ENCODE results near the gene TTC7B. TPM values are rescaled to one million over a fixed set of nuclear protein-coding genes. Genes with fewer than 3 reads are reported as not detected.

Gene TTC7B
- total and polyA plus RNA-seq, 2 experiments from 2014 or later = 7.9 to 28.6 TPM

- H3K4me1 Mint-ChIP-seq = peaks cover 9% of the 10 kb centered on the region
- ATAC-seq (no peak), DNase-seq (ENCODE audit: low spot score) (no peak)
- no peak overlapping the region for H3K4me2 ChIP-seq
- H3K4me1 ChIP-seq (ENCODE audit: insufficient read depth) = peaks cover 6% of the 10 kb centered on the region; the same call in 1 of the 2 replicates
- H4K20me1 ChIP-seq (replicated peaks; ENCODE audit: insufficient read depth) = no peaks in the 10 kb centered on the region
- H3K9me3 Mint-ChIP-seq = no peaks in the 10 kb centered on the region
- H3K27me3 ChIP-seq (ENCODE audit: insufficient read depth) = no peaks in the 10 kb centered on the region
- no peaks in the 10 kb centered on the region for H3F3A ChIP-seq (replicated peaks; ENCODE audit: low read depth)
- no peak overlapping the region for H3K4me3 Mint-ChIP-seq
- no peaks in the 10 kb centered on the region for H3K36me3 ChIP-seq (ENCODE audit: insufficient read depth)
- no peaks in the 10 kb centered on the region for H3K36me3 Mint-ChIP-seq (ENCODE audit: low read depth)
- no peak overlapping the region for H3K4me3 ChIP-seq
- no peaks in the 10 kb centered on the region for H3K9me2 ChIP-seq (ENCODE audit: insufficient read depth)
- no peak overlapping the region for H3K27ac ChIP-seq (ENCODE audit: low read depth)
- H2AFZ ChIP-seq = no peak overlapping the region
- H3K27me3 Mint-ChIP-seq (ENCODE audit: insufficient read depth, low read depth, poor library complexity) = peaks cover 7% of the 10 kb centered on the region
- no peaks in the 10 kb centered on the region for H3K79me2 ChIP-seq (replicated peaks; ENCODE audit: insufficient read depth)
- no peak overlapping the region for H3K27ac Mint-ChIP-seq
- TF ChIP-seq EZH2phosphoT487 (IDR thresholded peaks at IDR 0.05; ENCODE audit: unreplicated experiment) = no peak
- TF ChIP-seq ZNF114 (CRISPR knock-in tag; IDR thresholded peaks at IDR 0.05) = no peak
- no peak for TF ChIP-seq POLR2AphosphoS5 (IDR thresholded peaks at IDR 0.05; ENCODE audit: low read depth)
- TF ChIP-seq, protein P1, sequence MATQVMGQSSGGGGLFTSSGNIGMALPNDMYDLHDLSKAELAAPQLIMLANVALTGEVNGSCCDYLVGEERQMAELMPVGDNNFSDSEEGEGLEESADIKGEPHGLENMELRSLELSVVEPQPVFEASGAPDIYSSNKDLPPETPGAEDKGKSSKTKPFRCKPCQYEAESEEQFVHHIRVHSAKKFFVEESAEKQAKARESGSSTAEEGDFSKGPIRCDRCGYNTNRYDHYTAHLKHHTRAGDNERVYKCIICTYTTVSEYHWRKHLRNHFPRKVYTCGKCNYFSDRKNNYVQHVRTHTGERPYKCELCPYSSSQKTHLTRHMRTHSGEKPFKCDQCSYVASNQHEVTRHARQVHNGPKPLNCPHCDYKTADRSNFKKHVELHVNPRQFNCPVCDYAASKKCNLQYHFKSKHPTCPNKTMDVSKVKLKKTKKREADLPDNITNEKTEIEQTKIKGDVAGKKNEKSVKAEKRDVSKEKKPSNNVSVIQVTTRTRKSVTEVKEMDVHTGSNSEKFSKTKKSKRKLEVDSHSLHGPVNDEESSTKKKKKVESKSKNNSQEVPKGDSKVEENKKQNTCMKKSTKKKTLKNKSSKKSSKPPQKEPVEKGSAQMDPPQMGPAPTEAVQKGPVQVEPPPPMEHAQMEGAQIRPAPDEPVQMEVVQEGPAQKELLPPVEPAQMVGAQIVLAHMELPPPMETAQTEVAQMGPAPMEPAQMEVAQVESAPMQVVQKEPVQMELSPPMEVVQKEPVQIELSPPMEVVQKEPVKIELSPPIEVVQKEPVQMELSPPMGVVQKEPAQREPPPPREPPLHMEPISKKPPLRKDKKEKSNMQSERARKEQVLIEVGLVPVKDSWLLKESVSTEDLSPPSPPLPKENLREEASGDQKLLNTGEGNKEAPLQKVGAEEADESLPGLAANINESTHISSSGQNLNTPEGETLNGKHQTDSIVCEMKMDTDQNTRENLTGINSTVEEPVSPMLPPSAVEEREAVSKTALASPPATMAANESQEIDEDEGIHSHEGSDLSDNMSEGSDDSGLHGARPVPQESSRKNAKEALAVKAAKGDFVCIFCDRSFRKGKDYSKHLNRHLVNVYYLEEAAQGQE (IDR thresholded peaks at IDR 0.05; ENCODE audit: unreplicated experiment) = no peak
- no peak for TF ChIP-seq JUNB (IDR thresholded peaks at IDR 0.05; ENCODE audit: unreplicated experiment)
- TF ChIP-seq EZH2 (IDR thresholded peaks at IDR 0.05; ENCODE audit: low read depth, unreplicated experiment) = no peak
- no peak for TF ChIP-seq CREB1 (CRISPR knock-in tag; IDR thresholded peaks at IDR 0.05; ENCODE audit: low read depth)
- TF ChIP-seq, protein P2, sequence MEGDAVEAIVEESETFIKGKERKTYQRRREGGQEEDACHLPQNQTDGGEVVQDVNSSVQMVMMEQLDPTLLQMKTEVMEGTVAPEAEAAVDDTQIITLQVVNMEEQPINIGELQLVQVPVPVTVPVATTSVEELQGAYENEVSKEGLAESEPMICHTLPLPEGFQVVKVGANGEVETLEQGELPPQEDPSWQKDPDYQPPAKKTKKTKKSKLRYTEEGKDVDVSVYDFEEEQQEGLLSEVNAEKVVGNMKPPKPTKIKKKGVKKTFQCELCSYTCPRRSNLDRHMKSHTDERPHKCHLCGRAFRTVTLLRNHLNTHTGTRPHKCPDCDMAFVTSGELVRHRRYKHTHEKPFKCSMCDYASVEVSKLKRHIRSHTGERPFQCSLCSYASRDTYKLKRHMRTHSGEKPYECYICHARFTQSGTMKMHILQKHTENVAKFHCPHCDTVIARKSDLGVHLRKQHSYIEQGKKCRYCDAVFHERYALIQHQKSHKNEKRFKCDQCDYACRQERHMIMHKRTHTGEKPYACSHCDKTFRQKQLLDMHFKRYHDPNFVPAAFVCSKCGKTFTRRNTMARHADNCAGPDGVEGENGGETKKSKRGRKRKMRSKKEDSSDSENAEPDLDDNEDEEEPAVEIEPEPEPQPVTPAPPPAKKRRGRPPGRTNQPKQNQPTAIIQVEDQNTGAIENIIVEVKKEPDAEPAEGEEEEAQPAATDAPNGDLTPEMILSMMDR (conservative IDR thresholded peaks at IDR 0.05; ENCODE audit: low read depth in 2 of 2) = no peak
- TF ChIP-seq NANOG (IDR thresholded peaks at IDR 0.05; ENCODE audit: borderline replicate concordance) = no peak
- no peak for TF ChIP-seq ZNF331 (CRISPR knock-in tag; IDR thresholded peaks at IDR 0.05; ENCODE audit: low read depth)
- no peak for TF ChIP-seq STAT1 (IDR thresholded peaks at IDR 0.05; ENCODE audit: unreplicated experiment)
- TF ChIP-seq, protein P3, sequence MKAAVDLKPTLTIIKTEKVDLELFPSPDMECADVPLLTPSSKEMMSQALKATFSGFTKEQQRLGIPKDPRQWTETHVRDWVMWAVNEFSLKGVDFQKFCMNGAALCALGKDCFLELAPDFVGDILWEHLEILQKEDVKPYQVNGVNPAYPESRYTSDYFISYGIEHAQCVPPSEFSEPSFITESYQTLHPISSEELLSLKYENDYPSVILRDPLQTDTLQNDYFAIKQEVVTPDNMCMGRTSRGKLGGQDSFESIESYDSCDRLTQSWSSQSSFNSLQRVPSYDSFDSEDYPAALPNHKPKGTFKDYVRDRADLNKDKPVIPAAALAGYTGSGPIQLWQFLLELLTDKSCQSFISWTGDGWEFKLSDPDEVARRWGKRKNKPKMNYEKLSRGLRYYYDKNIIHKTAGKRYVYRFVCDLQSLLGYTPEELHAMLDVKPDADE (IDR thresholded peaks at IDR 0.05) = no peak
Observed at GRCh38 chr14:90544566-90544965, 271.7 kb downstream of the TTC7B start.

All from GM23338 (cell line).